SU-DHL-6 (cell line): ENCODE data around the gene PTPRJ.
"Not testable (repeated sequence)": the region's sequence is repeated elsewhere in the genome, so short reads cannot be mapped to it uniquely, and the experiment has no call there.

Source experiments
- H2AFZ ChIP-seq: fragments of 200-600 bp; sonication (generic); 2 replicates; pipeline ENCODE4 v1.6.1; 2014; ENCODE audit warnings: low read depth, mild to moderate bottlenecking, moderate library complexity, mixed read lengths, antibody characterized with exemption, low read length; ENCODE audit not compliant: severe bottlenecking
- H3F3A ChIP-seq: fragments of 200-600 bp; shearing (Covaris generic); 2 replicates; pipeline ENCODE4 v1.6.0; 2016; ENCODE audit warnings: antibody characterized with exemption, mild to moderate bottlenecking; ENCODE audit not compliant: insufficient read depth
- H3K27ac ChIP-seq: fragments of 200-600 bp; sonication (generic); 2 replicates; pipeline ENCODE4 v1.5.1; 2016; ENCODE audit warnings: low read depth, mild to moderate bottlenecking, low read length, moderate library complexity, mixed read lengths
- H3K27me3 ChIP-seq: fragments of 200-600 bp; sonication (generic), shearing (Covaris generic); 2 replicates; pipeline ENCODE4 v1.6.0; 2014; ENCODE audit warnings: mild to moderate bottlenecking, low read length
- H3K36me3 ChIP-seq: fragments of 200-600 bp; sonication (generic); 2 replicates; pipeline ENCODE4 v1.6.1; 2014; ENCODE audit warnings: mild to moderate bottlenecking, low read length, mixed read lengths
- H3K4me2 ChIP-seq: fragments of 300-600, 200-600 bp; shearing (Covaris generic), sonication (generic); 2 replicates; pipeline ENCODE4 v1.6.0; 2014; ENCODE audit warnings: low read length, low read depth, mild to moderate bottlenecking; ENCODE audit not compliant: poor library complexity, severe bottlenecking
- H3K4me3 ChIP-seq: fragments of 200-600 bp; sonication (generic); 2 replicates; pipeline ENCODE4 v1.5.1; 2014; ENCODE audit warnings: antibody characterized with exemption, low read length, mild to moderate bottlenecking, mixed read lengths; ENCODE audit not compliant: insufficient read depth, poor library complexity, severe bottlenecking
- H3K79me2 ChIP-seq: fragments of 200-600 bp; sonication (generic); 2 replicates; pipeline ENCODE4 v1.6.1; 2014; ENCODE audit warnings: mild to moderate bottlenecking, low read length, moderate library complexity; ENCODE audit not compliant: insufficient read depth
- H3K9ac ChIP-seq: fragments of 200-600 bp; sonication (generic); 2 replicates; pipeline ENCODE4 v1.7.0; 2014; ENCODE audit warnings: mild to moderate bottlenecking, low read length
- H3K9me2 ChIP-seq: fragments of 200-600 bp; sonication (generic); replicated peaks from 2 replicates; pipeline ENCODE4 v1.6.1; 2014; ENCODE audit warnings: low read length; ENCODE audit not compliant: insufficient read depth
- H3K9me3 ChIP-seq: fragments of 200-600 bp; sonication (generic); 2 replicates; pipeline ENCODE4 v1.6.1; 2014; ENCODE audit warnings: low read length, mixed read lengths; ENCODE audit not compliant: insufficient read depth
- H4K20me1 ChIP-seq: fragments of 200-600 bp; sonication (generic); 2 replicates; pipeline ENCODE4 v1.6.1; 2014; ENCODE audit warnings: low read depth, mild to moderate bottlenecking, antibody characterized with exemption, low read length, moderate library complexity, mixed read lengths
- EZH2phosphoT487 ChIP-seq: fragments of 200-600 bp; sonication (generic), shearing (Covaris generic); conservative IDR thresholded peaks from 2 replicates; pipeline ENCODE4 v1.6.1; 2018; ENCODE audit warnings: mild to moderate bottlenecking, antibody characterized with exemption, low read length, moderate library complexity, mixed read lengths
- TF ChIP-seq, protein P1 (sequence below): fragments of 200-600 bp; sonication (generic); IDR thresholded peaks from one replicate; pipeline ENCODE4 v1.5.1; 2017; ENCODE audit warnings: antibody characterized with exemption, mild to moderate bottlenecking, low read length, moderate library complexity; ENCODE audit not compliant: insufficient read depth, poor library complexity, severe bottlenecking

PTPRJ gene

GRCh38 chr11:48022445-48022844 lies 42.1 kb downstream of the PTPRJ start:
- no peaks in the 10 kb centered on the region for H3K9me2 ChIP-seq
- no peaks in the 10 kb centered on the region for H3K27me3 ChIP-seq
- TF ChIP-seq, protein P1, sequence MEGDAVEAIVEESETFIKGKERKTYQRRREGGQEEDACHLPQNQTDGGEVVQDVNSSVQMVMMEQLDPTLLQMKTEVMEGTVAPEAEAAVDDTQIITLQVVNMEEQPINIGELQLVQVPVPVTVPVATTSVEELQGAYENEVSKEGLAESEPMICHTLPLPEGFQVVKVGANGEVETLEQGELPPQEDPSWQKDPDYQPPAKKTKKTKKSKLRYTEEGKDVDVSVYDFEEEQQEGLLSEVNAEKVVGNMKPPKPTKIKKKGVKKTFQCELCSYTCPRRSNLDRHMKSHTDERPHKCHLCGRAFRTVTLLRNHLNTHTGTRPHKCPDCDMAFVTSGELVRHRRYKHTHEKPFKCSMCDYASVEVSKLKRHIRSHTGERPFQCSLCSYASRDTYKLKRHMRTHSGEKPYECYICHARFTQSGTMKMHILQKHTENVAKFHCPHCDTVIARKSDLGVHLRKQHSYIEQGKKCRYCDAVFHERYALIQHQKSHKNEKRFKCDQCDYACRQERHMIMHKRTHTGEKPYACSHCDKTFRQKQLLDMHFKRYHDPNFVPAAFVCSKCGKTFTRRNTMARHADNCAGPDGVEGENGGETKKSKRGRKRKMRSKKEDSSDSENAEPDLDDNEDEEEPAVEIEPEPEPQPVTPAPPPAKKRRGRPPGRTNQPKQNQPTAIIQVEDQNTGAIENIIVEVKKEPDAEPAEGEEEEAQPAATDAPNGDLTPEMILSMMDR = no peak
- no peak for TF ChIP-seq EZH2phosphoT487
- H4K20me1 ChIP-seq = no peaks in the 10 kb centered on the region
- H3K4me3 ChIP-seq = no peak overlapping the region
- no peaks in the 10 kb centered on the region for H3K36me3 ChIP-seq
- H3K79me2 ChIP-seq = no peaks in the 10 kb centered on the region
- no peak overlapping the region for H3K27ac ChIP-seq
- no peaks in the 10 kb centered on the region for H3F3A ChIP-seq
- H2AFZ ChIP-seq = no peak overlapping the region
- H3K9me3 ChIP-seq = no peaks in the 10 kb centered on the region
- H3K4me2 ChIP-seq = no peak overlapping the region
- H3K9ac ChIP-seq = no peak overlapping the region

- not testable (repeated sequence) for H3F3A ChIP-seq, H3K27me3 ChIP-seq, H3K4me2 ChIP-seq, H3K36me3 ChIP-seq, H3K9me2 ChIP-seq, H3K27ac ChIP-seq, H3K79me2 ChIP-seq, H3K9ac ChIP-seq, H3K9me3 ChIP-seq, H2AFZ ChIP-seq, H3K4me3 ChIP-seq, H4K20me1 ChIP-seq
Measured at GRCh38 chr11:48023608-48024007, 43.2 kb downstream of the PTPRJ start.

GRCh38 chr11:48024635-48025071 lies 44.3 kb downstream of the PTPRJ start:
- TF ChIP-seq, protein P1 = no peak
- TF ChIP-seq EZH2phosphoT487 = no peak

GRCh38 chr11:48025293-48025983 lies 45.1 kb downstream of the PTPRJ start:
- H4K20me1 ChIP-seq = no peaks in the 10 kb centered on the region
- H3K79me2 ChIP-seq = no peaks in the 10 kb centered on the region
- H2AFZ ChIP-seq = no peak overlapping the region
- H3K27ac ChIP-seq = no peak overlapping the region
- no peak overlapping the region for H3K4me2 ChIP-seq
- H3K27me3 ChIP-seq = no peaks in the 10 kb centered on the region
- H3K9me3 ChIP-seq = no peaks in the 10 kb centered on the region
- H3K9me2 ChIP-seq = no peaks in the 10 kb centered on the region
- TF ChIP-seq, protein P1 = no peak
- no peak for TF ChIP-seq EZH2phosphoT487
- H3K4me3 ChIP-seq = no peak overlapping the region
- H3K9ac ChIP-seq = no peak overlapping the region
- no peaks in the 10 kb centered on the region for H3F3A ChIP-seq
- no peaks in the 10 kb centered on the region for H3K36me3 ChIP-seq

More at GRCh38 chr11:48024635-48025071, 44.3 kb downstream of the PTPRJ start:
- no peak overlapping the region for H2AFZ ChIP-seq
- no peaks in the 10 kb centered on the region for H3K27me3 ChIP-seq
- H3K9ac ChIP-seq = no peak overlapping the region
- no peak overlapping the region for H3K4me2 ChIP-seq
- no peaks in the 10 kb centered on the region for H3F3A ChIP-seq
- no peaks in the 10 kb centered on the region for H4K20me1 ChIP-seq
- H3K36me3 ChIP-seq = no peaks in the 10 kb centered on the region
- no peak overlapping the region for H3K4me3 ChIP-seq
- no peaks in the 10 kb centered on the region for H3K9me2 ChIP-seq
- no peak overlapping the region for H3K27ac ChIP-seq
- H3K79me2 ChIP-seq = no peaks in the 10 kb centered on the region
- H3K9me3 ChIP-seq = no peaks in the 10 kb centered on the region
